GM21528 (cell line): ENCODE measurements around the gene KLHDC8A.
"Not testable (repeated sequence)": the region's sequence is repeated elsewhere in the genome, so short reads cannot be mapped to it uniquely, and the experiment has no call there.

Source experiments
- ATAC-seq: cut with Tn5 transposase; IDR thresholded peaks from one replicate; pipeline ENCODE4 v1.9.1; 2021; ENCODE audit warnings: mild to moderate bottlenecking, moderate library complexity; ENCODE audit not compliant: unreplicated experiment, low FRiP score

The KLHDC8A gene

DNA sequence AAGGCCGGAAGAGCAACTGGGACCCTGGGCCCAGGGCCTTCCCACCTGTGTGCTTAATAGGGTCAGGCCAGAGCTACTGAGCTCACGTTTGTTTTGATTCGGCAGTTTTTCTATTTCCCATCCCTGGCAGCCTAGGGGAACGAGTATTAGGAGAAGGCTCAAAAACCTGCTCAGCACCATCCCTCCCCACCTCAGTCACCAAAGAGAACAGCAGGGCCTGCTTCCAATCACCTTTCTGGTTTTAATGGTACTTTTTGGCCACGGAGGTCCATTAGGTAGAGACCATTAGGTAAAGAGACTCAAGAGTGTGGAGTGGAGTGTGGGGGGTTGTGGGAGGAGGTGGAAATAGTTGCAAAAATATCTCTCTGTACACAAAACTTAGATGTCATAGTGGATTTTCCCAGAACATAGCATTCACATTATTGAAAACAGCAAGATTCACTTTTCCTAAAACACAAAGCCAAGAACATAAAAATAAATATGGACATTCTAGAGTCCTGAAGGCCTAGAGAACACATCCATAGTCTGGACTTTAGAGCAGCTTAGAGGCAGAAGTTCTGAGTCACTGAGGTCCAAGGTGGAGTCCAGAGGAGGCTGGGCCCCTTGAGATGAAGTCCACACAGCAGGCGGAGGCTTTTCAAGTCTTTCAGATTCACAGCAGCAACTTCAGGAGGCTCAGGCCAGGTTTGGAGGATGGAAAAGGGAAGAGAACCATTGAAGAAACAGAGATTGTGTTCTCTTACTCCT lies 54.7 kb downstream of the KLHDC8A start:
- ATAC-seq, result no peak

DNA sequence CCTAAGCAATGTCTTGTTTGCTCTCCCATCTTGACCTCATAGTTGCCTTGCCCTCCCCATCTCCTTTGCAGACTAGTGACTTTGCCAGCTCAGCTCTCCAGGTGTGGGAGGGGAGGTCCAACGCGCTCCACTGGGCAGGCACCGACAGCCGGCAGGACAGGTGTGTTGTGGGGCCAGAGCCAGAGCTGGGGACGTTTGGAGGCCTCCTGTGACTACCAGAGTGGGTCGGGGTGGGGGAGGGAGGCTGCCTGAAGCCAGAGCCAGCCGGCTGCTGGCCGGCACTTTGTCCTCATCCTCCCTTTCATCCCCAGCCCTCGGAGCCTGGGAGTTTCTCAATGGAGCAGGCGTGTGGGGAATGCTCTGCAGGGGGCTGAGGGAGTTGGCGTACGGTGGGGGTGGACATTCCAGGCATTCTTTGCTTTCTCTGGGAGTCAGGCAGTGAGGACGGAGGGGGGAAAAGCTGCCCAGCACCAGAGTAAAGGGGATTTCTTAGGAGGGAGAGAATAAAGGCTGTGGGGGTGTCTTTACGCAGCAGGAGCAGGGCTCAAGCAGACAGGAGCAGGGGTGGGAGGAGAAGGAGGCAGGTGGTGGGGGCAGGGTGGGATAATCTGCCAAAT lies 55.4 kb downstream of the KLHDC8A start:
- ATAC-seq, result no peak

DNA sequence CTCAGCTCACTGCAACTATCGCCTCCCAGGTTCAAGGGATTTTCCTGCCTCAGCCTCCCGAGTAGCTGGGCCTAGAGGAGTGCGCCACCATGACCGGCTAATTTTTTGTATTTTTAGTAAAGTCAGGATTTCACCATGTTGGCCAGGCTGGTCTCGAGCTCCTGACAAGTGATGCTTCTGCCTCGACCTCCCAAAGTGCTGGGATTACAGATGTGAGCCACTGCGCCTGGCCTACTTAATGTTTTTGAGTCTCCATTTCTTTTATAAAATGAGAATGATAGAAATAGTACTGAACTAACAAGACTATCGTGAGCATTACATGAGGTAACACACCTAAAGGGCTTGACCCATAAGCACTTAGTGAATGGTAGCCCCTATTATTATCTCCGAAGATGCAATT lies 56.6 kb downstream of the KLHDC8A start:
- no peak for ATAC-seq

DNA sequence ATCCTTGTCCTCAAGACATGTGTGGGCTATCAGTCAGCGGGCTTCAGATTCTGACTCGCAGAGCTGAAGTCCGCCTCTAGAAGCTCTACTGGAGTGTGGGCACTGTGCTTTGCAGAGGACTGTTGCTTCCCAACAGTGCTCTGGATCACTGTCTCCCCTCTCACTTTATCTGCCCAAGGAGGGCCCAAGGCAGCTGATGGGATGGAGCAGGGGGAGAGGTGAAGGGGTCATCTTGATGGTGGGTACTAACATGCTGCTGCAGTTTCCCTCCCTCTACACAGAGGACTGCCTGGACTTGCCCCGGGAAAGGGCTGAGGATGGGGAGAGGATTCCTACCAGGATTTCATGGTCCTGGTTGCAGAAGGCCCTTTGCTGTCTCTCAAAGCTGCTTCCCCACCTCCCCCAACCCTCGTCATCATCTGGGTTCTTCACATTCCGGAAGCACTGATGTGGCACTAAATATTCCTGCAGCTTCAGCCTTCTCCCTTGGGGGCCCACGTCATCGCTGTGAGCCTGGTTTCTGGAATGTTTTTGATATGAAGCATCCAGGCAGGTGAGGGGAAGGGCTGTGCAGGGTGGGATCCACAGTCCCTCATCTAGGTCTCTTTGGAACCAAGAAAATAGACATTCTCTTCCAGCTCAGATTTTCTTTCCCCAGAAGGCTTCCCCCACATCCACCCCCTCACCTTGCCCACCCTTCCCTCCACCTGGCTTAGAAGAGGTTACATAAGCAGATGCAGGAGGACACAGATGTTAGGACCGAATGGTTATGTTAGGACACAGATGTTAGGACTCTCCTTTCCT lies 58.3 kb downstream of the KLHDC8A start:
- ATAC-seq, result no peak

DNA sequence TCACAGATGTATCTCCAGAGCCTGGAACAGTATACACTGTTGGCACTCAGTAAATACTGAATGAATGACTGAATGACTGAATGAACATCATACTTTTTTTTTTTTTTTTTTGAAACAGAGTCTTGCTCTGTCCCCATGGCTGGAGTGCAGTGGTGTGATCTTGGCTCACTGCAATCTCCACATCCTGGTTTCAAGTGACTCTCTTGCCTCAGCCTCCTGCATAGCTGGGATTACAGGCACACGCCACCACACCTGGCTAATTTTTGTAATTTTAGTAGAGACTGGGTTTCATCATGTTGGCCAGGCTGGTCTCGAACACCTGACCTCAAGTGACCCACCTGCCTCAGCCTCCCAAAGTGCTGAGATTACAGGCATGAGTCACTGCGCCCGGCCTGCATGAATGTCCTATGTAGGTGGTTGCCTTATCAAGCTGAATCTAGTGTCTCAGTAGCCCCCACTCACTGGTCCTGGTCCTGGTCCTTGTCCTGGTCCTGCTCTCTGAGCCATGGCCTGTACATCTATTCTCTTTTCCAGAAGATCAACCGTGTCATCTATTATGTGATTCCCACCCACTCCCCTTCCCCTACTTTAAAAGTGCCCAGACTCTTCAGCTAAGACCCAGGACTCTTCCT lies 59.1 kb downstream of the KLHDC8A start:
- not testable (repeated sequence) for ATAC-seq

DNA sequence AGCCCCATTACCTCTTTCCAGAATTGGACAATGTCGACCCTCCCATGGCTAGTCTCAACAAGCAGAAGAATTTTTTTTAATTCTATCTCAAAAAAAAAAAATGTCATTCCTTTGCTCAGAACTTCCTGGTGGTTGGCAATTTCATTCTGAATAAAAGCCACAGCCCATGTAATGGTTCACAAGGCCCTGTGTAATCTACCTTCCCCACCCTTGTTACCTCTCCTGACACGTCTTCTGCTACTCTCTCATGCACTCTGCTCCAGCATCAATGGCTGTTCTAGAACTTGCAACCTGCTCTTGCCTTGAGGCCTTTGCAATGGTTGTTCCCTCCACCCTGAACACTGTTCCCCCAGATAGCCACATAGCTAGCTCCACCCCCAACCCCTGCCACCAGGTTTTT lies 60.6 kb downstream of the KLHDC8A start:
- ATAC-seq, result no peak

DNA sequence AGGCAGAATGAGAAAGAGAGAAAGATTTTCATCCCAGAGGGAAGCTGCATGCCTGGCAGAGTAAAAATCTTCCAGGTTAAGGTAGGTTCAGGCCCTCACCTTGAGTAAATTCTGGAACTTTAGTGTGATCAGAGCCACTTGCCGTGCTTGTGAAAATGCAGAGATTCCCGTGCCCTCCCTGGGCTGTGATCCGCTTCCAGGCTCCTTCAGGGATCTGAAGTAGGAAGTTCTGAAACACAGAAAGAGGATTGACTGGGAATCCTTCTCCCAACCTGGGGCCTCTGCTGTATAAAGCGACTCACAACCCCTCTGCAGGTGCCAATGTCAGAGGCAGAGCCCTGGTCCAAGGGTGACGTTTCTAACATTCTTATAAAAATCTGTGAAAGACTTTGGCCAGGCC lies 61.8 kb downstream of the KLHDC8A start:
- no peak for ATAC-seq

DNA sequence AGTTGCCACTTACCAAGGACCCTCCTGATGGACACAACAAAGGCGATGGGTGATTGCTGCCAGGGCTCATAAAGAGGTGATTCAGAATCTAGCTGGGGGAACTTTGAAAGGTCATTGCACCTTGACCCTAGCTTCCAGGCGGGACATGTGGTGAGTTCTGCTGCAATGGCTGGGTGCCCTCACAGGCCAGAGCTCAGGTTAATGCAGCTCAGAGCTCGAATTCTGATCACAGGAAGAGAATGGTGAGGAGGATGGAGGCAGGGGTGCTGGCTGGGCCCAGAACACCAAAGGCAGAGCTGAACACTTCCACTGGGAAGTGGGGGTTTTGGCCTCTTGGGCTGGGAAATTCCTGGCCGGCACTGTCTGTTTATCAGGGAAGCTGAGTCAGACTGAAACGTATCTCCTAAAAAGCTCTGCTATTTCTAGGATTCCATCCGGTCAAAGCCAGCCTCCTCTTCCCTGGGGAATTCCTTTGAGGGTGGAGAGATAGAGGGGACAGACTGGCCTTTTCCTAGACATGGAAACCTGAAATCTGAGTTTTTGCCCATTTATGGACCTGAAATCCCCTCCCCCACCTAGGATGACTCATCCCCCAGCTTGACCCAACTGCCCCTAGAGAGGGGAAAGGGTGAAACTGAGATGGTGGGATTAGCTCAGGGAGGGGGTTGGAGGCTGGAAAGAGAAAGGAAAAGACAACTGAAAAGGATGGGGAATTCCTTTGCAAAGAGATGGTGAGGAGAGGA lies 62.4 kb downstream of the KLHDC8A start:
- no peak for ATAC-seq

DNA sequence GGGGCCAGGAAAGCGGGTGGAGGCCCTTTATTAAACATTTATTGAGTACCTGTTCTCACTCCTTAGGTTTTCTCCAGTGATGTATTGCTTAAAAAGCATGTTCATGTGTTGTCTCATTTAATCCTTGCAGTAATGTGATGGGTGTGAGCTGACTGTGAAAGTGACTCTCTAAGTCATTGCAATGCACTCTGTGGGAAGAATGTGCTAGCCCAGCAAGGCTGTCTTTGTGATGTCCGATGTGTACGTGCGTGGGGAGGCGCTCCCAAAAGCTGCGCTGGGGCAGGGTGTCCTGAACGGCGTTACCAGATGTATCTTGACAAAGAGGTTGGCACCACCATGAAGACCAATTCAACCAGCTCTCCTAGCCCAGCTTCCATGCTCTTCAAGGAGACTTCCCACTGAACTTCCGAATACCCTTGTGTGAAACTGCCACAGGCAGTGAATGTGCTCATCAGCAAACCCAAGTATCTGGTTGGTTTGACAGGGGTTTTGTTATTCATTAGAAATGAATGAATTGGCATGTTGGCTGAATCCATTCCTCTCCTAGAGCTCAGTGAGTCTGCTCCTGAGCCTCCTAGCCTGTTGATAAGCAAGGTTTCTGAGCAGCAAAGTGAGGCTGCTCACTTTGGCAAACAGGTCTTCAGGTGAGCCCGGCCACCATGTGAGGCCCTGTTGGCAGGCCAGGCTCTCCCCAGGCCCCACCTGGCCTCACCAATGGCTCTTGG lies 63.2 kb downstream of the KLHDC8A start:
- no peak for ATAC-seq

DNA sequence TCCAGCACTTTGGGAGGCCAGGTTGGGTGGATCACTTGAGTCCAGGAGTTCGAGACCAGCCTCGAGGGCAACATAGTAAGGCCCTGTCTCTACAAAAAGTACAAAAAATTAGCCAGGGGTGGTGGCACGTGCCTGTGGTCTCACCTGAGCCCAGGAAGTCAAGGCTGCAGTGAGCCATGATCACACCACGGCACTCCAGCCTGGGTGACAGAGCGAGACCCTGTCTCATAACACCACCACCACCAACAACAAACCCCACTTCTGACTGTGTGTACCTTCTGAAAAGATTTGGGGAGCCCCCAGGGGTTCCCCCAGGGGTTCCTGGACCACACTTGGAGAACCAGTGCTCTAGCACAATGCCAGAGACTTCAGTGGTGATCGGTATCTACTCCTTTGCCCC lies 65.1 kb downstream of the KLHDC8A start:
- ATAC-seq, result no peak

DNA sequence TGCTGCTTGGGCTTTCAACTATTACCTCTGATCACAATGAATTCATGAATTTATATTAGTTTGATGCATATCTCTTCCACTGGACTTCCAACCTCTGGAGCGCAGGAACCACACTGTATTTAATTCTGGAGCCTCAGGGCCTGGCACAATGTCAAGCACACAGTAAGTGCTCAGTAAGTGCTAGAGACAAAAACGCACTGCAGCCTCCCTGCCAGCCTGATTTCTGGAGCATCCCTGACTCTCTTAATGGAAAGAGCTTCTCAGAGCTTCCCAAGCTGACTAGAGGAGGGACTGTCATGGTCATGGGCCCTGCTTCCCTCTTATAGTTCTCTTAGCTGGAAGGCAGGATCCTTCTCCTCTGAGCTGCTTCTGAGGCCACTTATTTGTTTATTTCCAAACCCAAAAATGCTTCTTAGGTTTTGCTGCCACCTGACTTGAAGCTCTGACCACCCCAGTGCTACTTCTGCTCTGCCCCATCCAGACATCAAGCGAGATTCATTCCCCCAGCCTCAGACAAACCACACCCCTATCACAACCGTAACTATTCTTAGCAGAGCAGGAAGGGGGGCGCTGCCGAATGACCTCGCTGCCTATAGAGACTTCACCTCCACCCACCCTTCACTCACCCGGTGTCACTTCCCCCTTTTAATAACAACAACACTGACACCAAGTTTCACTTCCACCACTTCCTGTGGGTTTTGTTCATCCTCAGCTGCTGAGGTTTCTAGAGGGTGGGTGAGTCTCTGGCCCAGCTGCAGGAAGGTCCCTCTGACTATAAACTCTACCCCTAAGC lies 68.8 kb downstream of the KLHDC8A start:
- peak; percentile 78 for ATAC-seq

DNA sequence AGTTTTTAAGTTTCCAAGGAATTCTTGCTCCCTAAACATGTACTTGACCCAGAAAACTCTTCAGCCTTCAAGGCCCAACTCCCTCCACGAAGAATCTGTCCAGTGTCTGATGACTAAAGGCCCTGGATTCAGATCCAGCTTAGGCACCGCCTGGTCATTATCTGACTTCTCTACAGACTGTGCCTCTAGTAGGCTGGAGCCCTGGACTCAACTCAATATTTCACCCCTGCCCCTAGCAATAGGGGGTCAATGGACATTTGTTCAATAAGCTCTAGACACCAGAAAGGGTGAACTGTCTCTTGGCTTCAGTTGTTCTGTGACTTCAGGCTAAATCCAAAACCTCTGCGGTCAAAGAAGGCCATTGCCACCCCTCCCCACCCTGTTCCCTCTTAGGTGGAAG lies 69.6 kb downstream of the KLHDC8A start:
- no peak for ATAC-seq

DNA sequence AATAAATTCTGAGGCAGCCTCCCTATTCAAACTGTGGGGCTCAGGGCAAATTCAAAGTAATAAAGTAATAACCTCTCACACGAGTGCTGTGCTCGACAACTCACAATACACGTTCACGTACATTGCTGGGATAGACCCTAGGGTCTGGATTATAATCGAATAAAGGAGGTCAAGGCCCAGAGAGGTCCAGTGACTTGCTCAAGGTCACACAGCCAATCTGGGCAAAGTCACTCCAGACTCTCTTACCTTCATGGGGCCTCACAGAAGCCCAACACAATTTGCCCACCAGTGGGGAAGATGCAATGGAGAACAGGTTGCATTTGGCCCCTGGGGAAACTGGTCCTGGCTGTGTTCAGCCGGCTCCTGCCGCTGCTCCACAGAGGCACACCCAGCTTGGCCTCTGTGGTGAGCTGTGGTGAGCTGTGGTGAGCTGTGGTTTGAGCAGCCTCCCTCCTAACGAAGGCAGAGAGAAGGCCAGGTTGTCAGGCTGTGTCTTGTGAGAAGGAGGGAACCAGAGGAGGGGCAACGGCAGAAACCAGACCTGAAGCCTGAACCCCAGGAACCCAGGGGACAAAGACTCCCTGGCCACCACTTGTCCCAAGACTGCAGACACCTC lies 70.3 kb downstream of the KLHDC8A start:
- ATAC-seq, result no peak
